ENCODE results near the gene GRID2.

DNA sequence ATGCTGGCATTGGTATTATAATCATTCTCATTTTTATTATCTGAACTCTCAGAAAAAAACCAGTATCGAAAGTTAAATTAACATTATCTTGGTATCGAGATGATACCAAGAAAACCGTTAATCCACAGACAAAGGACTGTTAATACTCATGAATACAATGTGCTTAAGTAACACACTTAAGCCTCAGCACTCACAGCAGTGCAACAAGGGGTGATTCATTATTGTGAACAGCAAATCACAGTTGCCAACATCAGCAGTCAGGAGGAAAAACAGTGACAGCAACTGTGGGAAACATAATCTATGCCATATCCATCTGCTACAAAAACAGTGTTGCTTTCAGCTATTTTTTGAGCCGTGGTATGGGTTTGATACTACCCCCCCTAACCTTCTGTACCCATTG is 1313.8 kb downstream of the GRID2 start:
- TF ChIP-seq, protein P1, sequence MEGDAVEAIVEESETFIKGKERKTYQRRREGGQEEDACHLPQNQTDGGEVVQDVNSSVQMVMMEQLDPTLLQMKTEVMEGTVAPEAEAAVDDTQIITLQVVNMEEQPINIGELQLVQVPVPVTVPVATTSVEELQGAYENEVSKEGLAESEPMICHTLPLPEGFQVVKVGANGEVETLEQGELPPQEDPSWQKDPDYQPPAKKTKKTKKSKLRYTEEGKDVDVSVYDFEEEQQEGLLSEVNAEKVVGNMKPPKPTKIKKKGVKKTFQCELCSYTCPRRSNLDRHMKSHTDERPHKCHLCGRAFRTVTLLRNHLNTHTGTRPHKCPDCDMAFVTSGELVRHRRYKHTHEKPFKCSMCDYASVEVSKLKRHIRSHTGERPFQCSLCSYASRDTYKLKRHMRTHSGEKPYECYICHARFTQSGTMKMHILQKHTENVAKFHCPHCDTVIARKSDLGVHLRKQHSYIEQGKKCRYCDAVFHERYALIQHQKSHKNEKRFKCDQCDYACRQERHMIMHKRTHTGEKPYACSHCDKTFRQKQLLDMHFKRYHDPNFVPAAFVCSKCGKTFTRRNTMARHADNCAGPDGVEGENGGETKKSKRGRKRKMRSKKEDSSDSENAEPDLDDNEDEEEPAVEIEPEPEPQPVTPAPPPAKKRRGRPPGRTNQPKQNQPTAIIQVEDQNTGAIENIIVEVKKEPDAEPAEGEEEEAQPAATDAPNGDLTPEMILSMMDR (IDR thresholded peaks at IDR 0.05), result no peak
- TF ChIP-seq ZFX (IDR thresholded peaks at IDR 0.05; ENCODE audit: borderline replicate concordance), result no peak
